GM12878 (cell line): Measurements from ENCODE around the gene ADGRD1. TPM values are rescaled to one million over a fixed set of nuclear protein-coding genes. Genes with fewer than 3 reads are reported as not detected.
A peak's percentile ranks its signal among the peaks of the same experiment; 100 is the strongest.

Experiments used
- BCL11A ChIP-seq: IDR thresholded peaks from 2 replicates; pipeline ENCODE4 v1.6.1; 2011; ENCODE audit warnings: low read depth, low read length
- BHLHE40 ChIP-seq, 2 experiments: fragments of 450-650 bp in 1 of 2; IDR thresholded peaks; 2 replicates each; pipeline ENCODE4 v1.6.1; 2011 to 2017; ENCODE audit warnings: low read depth in 2 of 2, borderline replicate concordance in 1 of 2, improper control_type of control experiment in 1 of 2, low read length in 1 of 2, mild to moderate bottlenecking in 1 of 2
- EZH2 ChIP-seq: IDR thresholded peaks from 2 replicates; pipeline ENCODE4 v1.6.1; 2012; ENCODE audit warnings: low read depth, mild to moderate bottlenecking, control low read depth, inconsistent platforms, low read length, borderline replicate concordance; ENCODE audit not compliant: control insufficient read depth
- GATAD2B ChIP-seq: fragments of 450-650 bp; conservative IDR thresholded peaks from 2 replicates; pipeline ENCODE4 v1.6.1; 2017; ENCODE audit warnings: low read depth, mild to moderate bottlenecking, moderate library complexity
- MAX ChIP-seq: IDR thresholded peaks from 2 replicates; pipeline ENCODE4 v1.6.1; 2012; ENCODE audit warnings: low read depth, low read length, improper control_type of control experiment
- MEF2B ChIP-seq: fragments of 450-650 bp; IDR thresholded peaks from 2 replicates; pipeline ENCODE4 v1.6.1; 2018; ENCODE audit warnings: mild to moderate bottlenecking, moderate library complexity; ENCODE audit not compliant: partially characterized antibody, poor library complexity, severe bottlenecking
- MTA2 ChIP-seq: fragments of 450-650 bp; IDR thresholded peaks from 2 replicates; pipeline ENCODE4 v1.6.1; 2016; ENCODE audit warnings: low read depth, mild to moderate bottlenecking, moderate library complexity
- NFIC ChIP-seq: IDR thresholded peaks from 2 replicates; pipeline ENCODE4 v1.6.1; 2012; ENCODE audit warnings: low read depth, mild to moderate bottlenecking, inconsistent platforms, low read length, moderate library complexity
- POLR2AphosphoS2 ChIP-seq: IDR thresholded peaks from 2 replicates; pipeline ENCODE4 v1.6.1; 2011; ENCODE audit warnings: low read depth, mild to moderate bottlenecking, low read length, improper control_type of control experiment, moderate library complexity
- RELA ChIP-seq: fragments of 450-650 bp; IDR thresholded peaks from 2 replicates; pipeline ENCODE4 v1.8.0; 2014; ENCODE audit warnings: borderline replicate concordance; ENCODE audit not compliant: partially characterized antibody
- SIX5 ChIP-seq: IDR thresholded peaks from 2 replicates; pipeline ENCODE4 v1.6.1; 2011; ENCODE audit warnings: mild to moderate bottlenecking, low read depth, low read length, moderate library complexity; ENCODE audit not compliant: severe bottlenecking
- SP1 ChIP-seq: IDR thresholded peaks from one replicate; pipeline ENCODE4 v1.6.1; 2011; ENCODE audit warnings: low read depth, low read length
- SRF ChIP-seq, 2 experiments: IDR thresholded peaks; 2 replicates each; pipeline ENCODE4 v1.6.1; 2011; ENCODE audit warnings: low read depth in 2 of 2, low read length in 2 of 2, mild to moderate bottlenecking in 1 of 2, moderate library complexity in 1 of 2
- STAT3 ChIP-seq: IDR thresholded peaks from 2 replicates; pipeline ENCODE4 v1.6.1; 2011; ENCODE audit warnings: low read depth, low read length, improper control_type of control experiment
- TCF12 ChIP-seq: IDR thresholded peaks from 2 replicates; pipeline ENCODE4 v1.6.1; 2011; ENCODE audit warnings: low read depth, mild to moderate bottlenecking, low read length
- ZBTB33 ChIP-seq: fragments of 450-650 bp; IDR thresholded peaks from 2 replicates; pipeline ENCODE4 v1.6.1; 2017; ENCODE audit warnings: mild to moderate bottlenecking
- polyA plus RNA-seq, 11 experiments: library from polyadenylated mRNA; depleted of rRNA in 4 of 11; unstranded in 6 of 11; stranded (reverse) in 5 of 11; fragments of >200 nt; fragmentation: Nextera tagmentation in 4 of 11; fragmentation: Illumina TruSeq in 1 of 11; extraction: Ambion mirVana in 4 of 11; extraction: Trizol in 1 of 11; gene quantifications; 1 replicate in 1 of 11; 2 replicates in 10 of 11; pipeline versions ENCODE4 v1.2.1 to v1.2.3, GENCODE V29; 2011 to 2016; ENCODE audit warnings: inconsistent platforms in 2 of 11, missing spikeins in 2 of 11, low read depth in 1 of 11
- total RNA-seq, 4 experiments: library from RNA; depleted of rRNA in 3 of 4; stranded (reverse); fragments of >200 nt in 3 of 4; fragmentation: Illumina TruSeq in 1 of 4; extraction: Trizol in 1 of 4; gene quantifications; 2 replicates each; pipeline versions ENCODE4 v1.2.1 to v1.2.3, GENCODE V29; 2013 to 2021
- TF ChIP-seq, protein P1 (sequence below): IDR thresholded peaks from 2 replicates; pipeline ENCODE4 v1.6.1; 2011; ENCODE audit warnings: borderline replicate concordance, low read depth, mild to moderate bottlenecking, moderate library complexity, low read length; ENCODE audit not compliant: insufficient read depth, poor library complexity, severe bottlenecking
- TF ChIP-seq, protein P2 (sequence below): fragments of 150-350 bp; IDR thresholded peaks from 2 replicates; pipeline ENCODE4 v1.6.1; 2014; ENCODE audit warnings: mild to moderate bottlenecking, low read depth, low read length
- TF ChIP-seq, protein P3 (sequence below): IDR thresholded peaks from 2 replicates; pipeline ENCODE4 v1.6.1; 2012; ENCODE audit warnings: improper control_type of control experiment, low read depth, low read length; ENCODE audit not compliant: insufficient replicate concordance

Gene ADGRD1
- total and polyA plus RNA-seq, 10 of the 15 experiments (the other 5 are each of a cell fraction or from before 2014, with no cell fraction given) = 0.15 to 12.7 (median 1.2) TPM

- TF ChIP-seq SP1 (peak; percentile 51), MEF2B (peak; percentile 100), BCL11A (peak; percentile 69; the same call in 1 of the 2 replicates), SRF (IDR thresholded peaks at IDR 0.05; ENCODE audit: low read depth in 2 of 2, low read length in 2 of 2) (no peak), BHLHE40 (IDR thresholded peaks at IDR 0.05; ENCODE audit: borderline replicate concordance in 1 of 2, low read depth in 2 of 2, low read length in 1 of 2) (peak; percentile 89 to 93), POLR2AphosphoS2 (no peak), MAX (no peak), RELA (peak; percentile 69), STAT3 (no peak), TCF12 (peak; percentile 90), SIX5 (no peak), NFIC (peak; percentile 73; the same call in 1 of the 2 replicates), GATAD2B (peak; percentile 100), MTA2 (peak; percentile 86), EZH2 (no peak), ZBTB33 (no peak)
- TF ChIP-seq, protein P1, sequence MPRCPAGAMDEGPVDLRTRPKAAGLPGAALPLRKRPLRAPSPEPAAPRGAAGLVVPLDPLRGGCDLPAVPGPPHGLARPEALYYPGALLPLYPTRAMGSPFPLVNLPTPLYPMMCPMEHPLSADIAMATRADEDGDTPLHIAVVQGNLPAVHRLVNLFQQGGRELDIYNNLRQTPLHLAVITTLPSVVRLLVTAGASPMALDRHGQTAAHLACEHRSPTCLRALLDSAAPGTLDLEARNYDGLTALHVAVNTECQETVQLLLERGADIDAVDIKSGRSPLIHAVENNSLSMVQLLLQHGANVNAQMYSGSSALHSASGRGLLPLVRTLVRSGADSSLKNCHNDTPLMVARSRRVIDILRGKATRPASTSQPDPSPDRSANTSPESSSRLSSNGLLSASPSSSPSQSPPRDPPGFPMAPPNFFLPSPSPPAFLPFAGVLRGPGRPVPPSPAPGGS = peak; percentile 82
- TF ChIP-seq, protein P2, sequence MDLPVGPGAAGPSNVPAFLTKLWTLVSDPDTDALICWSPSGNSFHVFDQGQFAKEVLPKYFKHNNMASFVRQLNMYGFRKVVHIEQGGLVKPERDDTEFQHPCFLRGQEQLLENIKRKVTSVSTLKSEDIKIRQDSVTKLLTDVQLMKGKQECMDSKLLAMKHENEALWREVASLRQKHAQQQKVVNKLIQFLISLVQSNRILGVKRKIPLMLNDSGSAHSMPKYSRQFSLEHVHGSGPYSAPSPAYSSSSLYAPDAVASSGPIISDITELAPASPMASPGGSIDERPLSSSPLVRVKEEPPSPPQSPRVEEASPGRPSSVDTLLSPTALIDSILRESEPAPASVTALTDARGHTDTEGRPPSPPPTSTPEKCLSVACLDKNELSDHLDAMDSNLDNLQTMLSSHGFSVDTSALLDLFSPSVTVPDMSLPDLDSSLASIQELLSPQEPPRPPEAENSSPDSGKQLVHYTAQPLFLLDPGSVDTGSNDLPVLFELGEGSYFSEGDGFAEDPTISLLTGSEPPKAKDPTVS = no peak
- TF ChIP-seq, protein P3, sequence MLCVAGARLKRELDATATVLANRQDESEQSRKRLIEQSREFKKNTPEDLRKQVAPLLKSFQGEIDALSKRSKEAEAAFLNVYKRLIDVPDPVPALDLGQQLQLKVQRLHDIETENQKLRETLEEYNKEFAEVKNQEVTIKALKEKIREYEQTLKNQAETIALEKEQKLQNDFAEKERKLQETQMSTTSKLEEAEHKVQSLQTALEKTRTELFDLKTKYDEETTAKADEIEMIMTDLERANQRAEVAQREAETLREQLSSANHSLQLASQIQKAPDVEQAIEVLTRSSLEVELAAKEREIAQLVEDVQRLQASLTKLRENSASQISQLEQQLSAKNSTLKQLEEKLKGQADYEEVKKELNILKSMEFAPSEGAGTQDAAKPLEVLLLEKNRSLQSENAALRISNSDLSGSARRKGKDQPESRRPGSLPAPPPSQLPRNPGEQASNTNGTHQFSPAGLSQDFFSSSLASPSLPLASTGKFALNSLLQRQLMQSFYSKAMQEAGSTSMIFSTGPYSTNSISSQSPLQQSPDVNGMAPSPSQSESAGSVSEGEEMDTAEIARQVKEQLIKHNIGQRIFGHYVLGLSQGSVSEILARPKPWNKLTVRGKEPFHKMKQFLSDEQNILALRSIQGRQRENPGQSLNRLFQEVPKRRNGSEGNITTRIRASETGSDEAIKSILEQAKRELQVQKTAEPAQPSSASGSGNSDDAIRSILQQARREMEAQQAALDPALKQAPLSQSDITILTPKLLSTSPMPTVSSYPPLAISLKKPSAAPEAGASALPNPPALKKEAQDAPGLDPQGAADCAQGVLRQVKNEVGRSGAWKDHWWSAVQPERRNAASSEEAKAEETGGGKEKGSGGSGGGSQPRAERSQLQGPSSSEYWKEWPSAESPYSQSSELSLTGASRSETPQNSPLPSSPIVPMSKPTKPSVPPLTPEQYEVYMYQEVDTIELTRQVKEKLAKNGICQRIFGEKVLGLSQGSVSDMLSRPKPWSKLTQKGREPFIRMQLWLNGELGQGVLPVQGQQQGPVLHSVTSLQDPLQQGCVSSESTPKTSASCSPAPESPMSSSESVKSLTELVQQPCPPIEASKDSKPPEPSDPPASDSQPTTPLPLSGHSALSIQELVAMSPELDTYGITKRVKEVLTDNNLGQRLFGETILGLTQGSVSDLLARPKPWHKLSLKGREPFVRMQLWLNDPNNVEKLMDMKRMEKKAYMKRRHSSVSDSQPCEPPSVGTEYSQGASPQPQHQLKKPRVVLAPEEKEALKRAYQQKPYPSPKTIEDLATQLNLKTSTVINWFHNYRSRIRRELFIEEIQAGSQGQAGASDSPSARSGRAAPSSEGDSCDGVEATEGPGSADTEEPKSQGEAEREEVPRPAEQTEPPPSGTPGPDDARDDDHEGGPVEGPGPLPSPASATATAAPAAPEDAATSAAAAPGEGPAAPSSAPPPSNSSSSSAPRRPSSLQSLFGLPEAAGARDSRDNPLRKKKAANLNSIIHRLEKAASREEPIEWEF = peak; percentile 93
These were observed 139.3 kb downstream of the ADGRD1 start (continued) for GRCh38 chr12:131092901-131093603.
